OCI-LY1 (cell line): ENCODE results near the gene EHD1.

Source experiments
- CTCF ChIP-seq: fragments of 200-600 bp; sonication (generic), shearing (Covaris generic); IDR thresholded peaks from 2 replicates; pipeline ENCODE4 v1.5.1; 2017; ENCODE audit warnings: mild to moderate bottlenecking, antibody characterized with exemption, low read length, moderate library complexity, mixed read lengths
- EZH2 ChIP-seq: fragments of 200-600 bp; sonication (generic), shearing (Covaris generic); IDR thresholded peaks from 2 replicates; pipeline ENCODE4 v1.8.0; 2017; ENCODE audit warnings: borderline replicate concordance, mixed run types, mild to moderate bottlenecking, antibody characterized with exemption, low read length, moderate library complexity, mixed read lengths

GRCh38 chr11:64803846-64804345, 74.5 kb downstream of the EHD1 start:
- no peak for TF ChIP-seq CTCF
- TF ChIP-seq EZH2 = no peak
